Mesenchymal stem cell (in vitro differentiated cells and primary cell): ENCODE data around the gene CPE. TPM values are rescaled to one million over a fixed set of nuclear protein-coding genes. Genes with fewer than 3 reads are reported as not detected.

ENCODE experiments used
- DNase-seq: peaks from one replicate; pipeline ENCODE4 v3.0.0-alpha.2; 2013
- H2AFZ ChIP-seq: one replicate; pipeline ENCODE4 v1.6.1; 2013; ENCODE audit warnings: low read depth, mild to moderate bottlenecking, control low read depth, inconsistent platforms, low read length, moderate library complexity
- H2AK5ac ChIP-seq: 2 replicates; pipeline ENCODE4 v1.6.1; 2013; ENCODE audit warnings: low read length, moderate library complexity, mild to moderate bottlenecking, inconsistent platforms; ENCODE audit not compliant: severe bottlenecking
- H2BK120ac ChIP-seq: one replicate; pipeline ENCODE4 v1.6.1; 2013; ENCODE audit warnings: low read depth, mild to moderate bottlenecking, inconsistent platforms, low read length, moderate library complexity
- H2BK12ac ChIP-seq, 2 experiments: one replicate each; pipeline ENCODE4 v1.6.1; 2013; ENCODE audit warnings: inconsistent platforms in 2 of 2, low read length in 2 of 2, mild to moderate bottlenecking in 2 of 2, moderate library complexity in 2 of 2, control low read depth in 1 of 2
- H2BK15ac ChIP-seq: one replicate; pipeline ENCODE4 v1.6.1; 2013; ENCODE audit warnings: mild to moderate bottlenecking, low read depth, inconsistent platforms; ENCODE audit not compliant: poor library complexity, severe bottlenecking
- H2BK5ac ChIP-seq: 2 replicates; pipeline ENCODE4 v1.6.1; 2013; ENCODE audit warnings: low read depth, mild to moderate bottlenecking, low read length, control low read depth, inconsistent platforms; ENCODE audit not compliant: poor library complexity, severe bottlenecking
- H3K14ac ChIP-seq, 2 experiments: one replicate each; pipeline ENCODE4 v1.6.1; 2013; ENCODE audit warnings: inconsistent platforms in 2 of 2, low read length in 2 of 2, control low read depth in 1 of 2, mild to moderate bottlenecking in 1 of 2, moderate library complexity in 1 of 2
- H3K18ac ChIP-seq, 2 experiments: one replicate each; pipeline ENCODE4 v1.6.1; 2013; ENCODE audit warnings: inconsistent platforms in 2 of 2, low read length in 2 of 2, control low read depth in 1 of 2, low read depth in 1 of 2, mild to moderate bottlenecking in 1 of 2
- H3K23ac ChIP-seq, 2 experiments: one replicate each; pipeline ENCODE4 v1.6.1; 2013; ENCODE audit warnings: inconsistent platforms in 2 of 2, low read length in 2 of 2, mild to moderate bottlenecking in 2 of 2, moderate library complexity in 2 of 2, control low read depth in 1 of 2
- H3K27ac ChIP-seq: 2 replicates; pipeline ENCODE4 v1.5.1; 2013; ENCODE audit warnings: mild to moderate bottlenecking, moderate library complexity, low read length, control low read depth, inconsistent platforms; ENCODE audit not compliant: poor library complexity, severe bottlenecking
- H3K27me3 ChIP-seq, 2 experiments: 2 replicates each; pipeline versions ENCODE4 v1.6.1 to v1.7.0; 2013; ENCODE audit warnings: low read length in 2 of 2, mild to moderate bottlenecking in 2 of 2, moderate library complexity in 2 of 2, control low read depth in 1 of 2, inconsistent platforms in 1 of 2; ENCODE audit not compliant: control insufficient read depth in 1 of 2, insufficient read depth in 1 of 2
- H3K36me3 ChIP-seq, 2 experiments: 2 replicates each; pipeline versions ENCODE4 v1.6.1 to v1.7.0; 2013; ENCODE audit warnings: low read length in 2 of 2, control low read depth in 1 of 2, inconsistent platforms in 1 of 2, low read depth in 1 of 2, mild to moderate bottlenecking in 1 of 2; ENCODE audit not compliant: insufficient read depth in 2 of 2, control insufficient read depth in 1 of 2
- H3K4ac ChIP-seq, 2 experiments: one replicate each; pipeline ENCODE4 v1.6.1; 2013; ENCODE audit warnings: inconsistent platforms in 2 of 2, low read length in 2 of 2, mild to moderate bottlenecking in 2 of 2, moderate library complexity in 2 of 2, control low read depth in 1 of 2, low read depth in 1 of 2
- H3K4me1 ChIP-seq: 2 replicates; pipeline ENCODE4 v1.6.1; 2013; ENCODE audit warnings: low read depth, low read length, control low read depth; ENCODE audit not compliant: control insufficient read depth, insufficient read depth
- H3K4me2 ChIP-seq: 2 replicates; pipeline ENCODE4 v1.6.1; 2013; ENCODE audit warnings: low read length, mild to moderate bottlenecking, inconsistent platforms; ENCODE audit not compliant: poor library complexity, severe bottlenecking
- H3K4me3 ChIP-seq, 2 experiments: 2 replicates each; pipeline versions ENCODE4 v1.5.1 to v1.7.0; 2013; ENCODE audit warnings: low read length in 2 of 2, mild to moderate bottlenecking in 2 of 2, control low read depth in 1 of 2, low read depth in 1 of 2; ENCODE audit not compliant: insufficient read depth in 1 of 2
- H3K79me1 ChIP-seq: replicated peaks from 2 replicates; pipeline ENCODE4 v1.6.1; 2013; ENCODE audit warnings: mild to moderate bottlenecking, control low read depth, low read length, inconsistent platforms; ENCODE audit not compliant: poor library complexity, severe bottlenecking
- H3K9ac ChIP-seq: 2 replicates; pipeline ENCODE4 v1.7.0; 2013; ENCODE audit warnings: mild to moderate bottlenecking, low read length, moderate library complexity
- H3K9me3 ChIP-seq: 2 replicates; pipeline ENCODE4 v1.7.0; 2013; ENCODE audit warnings: mild to moderate bottlenecking, low read length; ENCODE audit not compliant: control insufficient read depth
- H4K8ac ChIP-seq: one replicate; pipeline ENCODE4 v1.6.1; 2013; ENCODE audit warnings: inconsistent platforms, mild to moderate bottlenecking, low read length, moderate library complexity
- H4K91ac ChIP-seq: one replicate; pipeline ENCODE4 v1.6.1; 2013; ENCODE audit warnings: mild to moderate bottlenecking, low read length, inconsistent platforms
- WGBS: methylation state at CpG from one replicate; pipeline ENCODE4 v1.1.7; 2013; ENCODE audit warnings: mixed read lengths; 5-methylcytosine and 5-hydroxymethylcytosine counted together
- polyA plus RNA-seq, 2 experiments: library from polyadenylated mRNA; stranded (reverse); fragments of 200-250 nt; gene quantifications; one replicate each; pipeline ENCODE4 v1.2.3, GENCODE V29; 2013

CPE gene
- 60.8 TPM for polyA plus RNA-seq (2013, experiment 1 of 2)
- polyA plus RNA-seq (2013, experiment 2 of 2), result 63.6 TPM

- Histone ChIP-seq H2AK5ac (no peak within 1 kb of the TSS), H2BK12ac (peak within 1 kb of the TSS; percentile 35 to 96), H3K27ac (peak within 1 kb of the TSS; percentile 80), H4K8ac (peak within 1 kb of the TSS; percentile 92), H3K23ac (peak within 1 kb of the TSS in 1 of 2 experiments; percentile 40), H3K14ac (peak within 1 kb of the TSS in 1 of 2 experiments; percentile 87), H2AFZ (peak within 1 kb of the TSS; percentile 7), H3K4ac (peak within 1 kb of the TSS in 1 of 2 experiments; percentile 77), H3K4me1 (no peaks in the 10 kb centered on the region), H2BK15ac (peak within 1 kb of the TSS; percentile 28), H2BK5ac (peak within 1 kb of the TSS; percentile 80), H3K36me3 (no peaks in the 10 kb centered on the region), H3K4me2 (peak within 1 kb of the TSS; percentile 60), H2BK120ac (peak within 1 kb of the TSS; percentile 54), H3K18ac (peak within 1 kb of the TSS; percentile 79 to 94), H3K9me3 (no peaks in the 10 kb centered on the region), H4K91ac (peak within 1 kb of the TSS; percentile 67), H3K4me3 (peak within 1 kb of the TSS; percentile 77 to 80), H3K9ac (peak within 1 kb of the TSS; percentile 86), H3K79me1 (peaks cover 4% of the 10 kb centered on the region), H3K27me3 (no peaks in the 10 kb centered on the region)
- under 1% methylated on average over 52 of the region's 82 CpGs for WGBS
- peak; percentile 84 for DNase-seq
Measured at GRCh38 chr4:165378745-165379677, at the start of gene CPE. Gene CPE (plus strand): TSS chr4:165379008. CDS start chr4:165379222, 214 bp downstream.

GRCh38 chr4:165330071-165330470 lies 48.7 kb upstream of the CPE start:
- no peak overlapping the region for H4K91ac ChIP-seq
- no peak overlapping the region for H2BK12ac ChIP-seq
- H2BK120ac ChIP-seq, result no peak overlapping the region
- no peak overlapping the region for H2AFZ ChIP-seq
- H3K23ac ChIP-seq, result no peak overlapping the region
- H3K36me3 ChIP-seq, result peaks cover 8 to 38% of the 10 kb centered on the region in 2 experiments
- H3K9ac ChIP-seq, result no peak overlapping the region
- no peak overlapping the region for H3K18ac ChIP-seq
- DNase-seq, result no peak
- no peak overlapping the region for H3K4ac ChIP-seq
- H3K27ac ChIP-seq, result no peak overlapping the region
- H3K27me3 ChIP-seq, result no peaks in the 10 kb centered on the region
- no peak overlapping the region for H2AK5ac ChIP-seq
- no peak overlapping the region for H4K8ac ChIP-seq
- no peak overlapping the region for H2BK5ac ChIP-seq
- no peak overlapping the region for H2BK15ac ChIP-seq
- peaks cover under 1% of the 10 kb centered on the region for H3K79me1 ChIP-seq
- H3K14ac ChIP-seq, result no peak overlapping the region
- H3K4me2 ChIP-seq, result peak overlapping the region; percentile 42
- H3K4me1 ChIP-seq, result peaks cover 14% of the 10 kb centered on the region
- H3K9me3 ChIP-seq, result no peaks in the 10 kb centered on the region
- peak overlapping the region in 1 of 2 experiments; percentile 99 for H3K4me3 ChIP-seq
- 85% methylated on average over 2 of the region's 2 CpGs for WGBS

- no peak overlapping the region for H2BK12ac ChIP-seq
- peaks cover 4% of the 10 kb centered on the region for H3K79me1 ChIP-seq
- peaks cover 12% of the 10 kb centered on the region for H3K4me1 ChIP-seq
- H3K36me3 ChIP-seq, result peaks cover 8 to 44% of the 10 kb centered on the region in 2 experiments
- no peak overlapping the region for H3K9ac ChIP-seq
- H3K9me3 ChIP-seq, result no peaks in the 10 kb centered on the region
- no peak overlapping the region for H3K14ac ChIP-seq
- H4K91ac ChIP-seq, result no peak overlapping the region
- no peak overlapping the region for H2BK5ac ChIP-seq
- H3K27ac ChIP-seq, result no peak overlapping the region
- DNase-seq, result no peak
- 72% methylated on average over 4 of the region's 5 CpGs for WGBS
- H2BK120ac ChIP-seq, result no peak overlapping the region
- no peak overlapping the region for H3K4ac ChIP-seq
- H3K18ac ChIP-seq, result no peak overlapping the region
- no peak overlapping the region for H2AFZ ChIP-seq
- peak overlapping the region; percentile 57 for H2AK5ac ChIP-seq
- no peak overlapping the region for H2BK15ac ChIP-seq
- H3K23ac ChIP-seq, result peak overlapping the region in 1 of 2 experiments; percentile 9
- no peak overlapping the region for H4K8ac ChIP-seq
- H3K27me3 ChIP-seq, result no peaks in the 10 kb centered on the region
- H3K4me3 ChIP-seq, result peak overlapping the region in 1 of 2 experiments; percentile 99
- H3K4me2 ChIP-seq, result peak overlapping the region; percentile 41
Measured at GRCh38 chr4:165330666-165331065, 48.1 kb upstream of the CPE start.

GRCh38 chr4:165331359-165331758 lies 47.4 kb upstream of the CPE start:
- Histone ChIP-seq H3K9ac (no peak overlapping the region), H2BK15ac (no peak overlapping the region)
- WGBS, result 16% methylated on average over 1 of the region's 1 CpG

More at GRCh38 chr4:165331359-165331758, 47.4 kb upstream of the CPE start:
- Histone ChIP-seq H2BK12ac (no peak overlapping the region), H3K4me2 (no peak overlapping the region), H3K23ac (no peak overlapping the region), H3K4ac (no peak overlapping the region), H3K79me1 (peaks cover 4% of the 10 kb centered on the region), H3K27me3 (no peaks in the 10 kb centered on the region), H3K27ac (no peak overlapping the region), H4K8ac (no peak overlapping the region), H2BK5ac (no peak overlapping the region), H3K4me1 (peaks cover 11% of the 10 kb centered on the region), H3K9me3 (no peaks in the 10 kb centered on the region), H2AFZ (no peak overlapping the region), H2BK120ac (no peak overlapping the region), H3K36me3 (peaks cover 8 to 50% of the 10 kb centered on the region in 2 experiments), H3K18ac (no peak overlapping the region), H4K91ac (no peak overlapping the region), H2AK5ac (no peak overlapping the region), H3K14ac (no peak overlapping the region), H3K4me3 (peak overlapping the region in 1 of 2 experiments; percentile 27)
- peak; percentile 19 for DNase-seq
